Astrocyte (in vitro differentiated cells and primary cell): Measurements from ENCODE around the gene EIF4G3.

Source experiments
- CTCF ChIP-seq: IDR thresholded peaks from 2 replicates; pipeline ENCODE4 v1.5.1; 2011; ENCODE audit warnings: low read depth, mild to moderate bottlenecking, inconsistent platforms, low read length, moderate library complexity; ENCODE audit not compliant: insufficient read depth
- EZH2 ChIP-seq: IDR thresholded peaks from 2 replicates; pipeline ENCODE4 v1.6.1; 2012; ENCODE audit warnings: mild to moderate bottlenecking, low read length, inconsistent platforms; ENCODE audit not compliant: insufficient read depth

DNA sequence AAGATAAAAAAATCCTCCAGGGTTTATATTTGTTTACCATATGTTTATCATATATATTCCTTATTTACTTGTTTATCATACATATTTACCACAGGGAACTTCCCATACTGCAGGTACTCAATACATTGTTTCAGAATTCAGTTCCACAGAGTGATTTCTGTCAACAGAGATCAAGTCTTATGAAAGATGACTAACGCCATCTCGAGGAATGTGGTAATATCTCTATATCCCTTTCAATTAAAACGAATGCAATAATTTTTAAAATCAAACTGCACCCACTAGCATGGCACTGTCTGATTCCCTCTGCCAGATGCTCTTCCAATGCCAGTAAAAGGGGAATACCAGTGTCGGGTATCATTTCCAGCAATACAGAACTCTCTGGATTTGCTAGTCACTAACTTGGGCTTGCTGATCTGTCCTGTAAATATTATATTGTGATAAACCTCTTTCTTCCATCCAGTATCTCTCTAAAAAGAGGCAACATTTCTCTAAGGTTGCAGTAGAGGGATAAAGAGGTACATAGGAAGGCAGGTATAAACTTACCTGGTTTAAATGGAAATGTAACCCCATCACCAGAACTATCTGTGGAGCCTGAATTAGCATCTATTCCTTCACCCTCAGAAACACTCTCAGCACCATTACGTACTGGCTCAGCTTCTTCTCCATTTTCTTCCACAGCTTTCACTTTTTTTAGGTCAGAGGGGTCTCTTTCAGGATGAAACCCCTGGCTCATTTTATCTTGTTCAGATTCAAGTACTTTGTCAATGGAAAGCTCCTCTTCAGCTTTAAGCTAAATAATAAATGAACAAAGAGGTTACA lies 277.3 kb downstream of the EIF4G3 start:
- TF ChIP-seq CTCF, result no peak
- TF ChIP-seq EZH2, result no peak
